ENCODE results near the gene SMG9. TPM values are rescaled to one million over a fixed set of nuclear protein-coding genes. Genes with fewer than 3 reads are reported as not detected.
"Not testable (repeated sequence)": the region's sequence is repeated elsewhere in the genome, so short reads cannot be mapped to it uniquely, and the experiment has no call there.

The SMG9 gene
- polyA plus RNA-seq, 3 donors = 36.9 to 40.5 (median 37.4) TPM

- no peak for DNase-seq (ENCODE audit: low read depth in 3 of 3, low spot score in 2 of 3)
Observed at GRCh38 chr19:43695985-43696704, 58.6 kb downstream of the SMG9 start.

GRCh38 chr19:43694553-43694952, 60.2 kb downstream of the SMG9 start:
- no peak for DNase-seq (ENCODE audit: low read depth in 3 of 3, low spot score in 2 of 3)

DNA sequence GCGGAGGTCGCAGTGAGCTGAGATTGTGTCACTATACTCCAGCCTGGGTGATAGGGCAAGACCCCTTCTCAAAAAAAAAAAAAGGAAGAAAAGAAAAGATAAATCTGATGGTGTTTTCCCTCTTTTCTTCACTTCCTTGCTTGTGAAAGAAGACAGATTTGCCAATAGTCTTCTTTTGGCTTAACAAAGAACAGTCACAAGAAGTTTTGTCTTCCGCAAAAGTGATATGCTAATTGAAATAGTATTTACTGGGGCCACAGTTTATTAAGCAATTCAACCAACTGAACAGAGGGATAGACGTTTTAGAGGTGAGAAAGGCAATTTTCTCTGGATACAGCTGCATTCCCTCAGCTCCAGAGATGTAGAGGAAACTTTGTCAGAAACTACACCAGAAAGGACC, 61.9 kb downstream of the SMG9 start:
- DNase-seq (ENCODE audit: low read depth in 3 of 3, low spot score in 2 of 3) = no peak

DNA sequence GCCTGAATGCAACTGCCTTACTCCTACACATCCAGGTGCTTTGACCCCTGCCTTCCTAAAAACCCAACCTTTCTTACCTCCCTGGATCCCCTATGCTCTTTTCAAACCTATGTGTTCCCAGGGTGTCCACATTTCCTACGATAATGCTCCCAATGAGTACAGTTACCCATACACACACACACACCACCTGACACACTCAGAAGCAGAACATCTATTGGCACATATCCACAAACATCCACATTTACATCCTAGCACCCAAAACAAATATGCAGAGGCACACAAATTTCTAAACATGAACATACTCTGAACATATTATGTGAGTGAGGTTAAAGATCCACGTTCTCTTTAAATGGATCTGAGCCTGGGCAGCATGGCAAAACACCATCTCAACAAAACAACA, 62.4 kb downstream of the SMG9 start:
- DNase-seq (ENCODE audit: low read depth in 3 of 3, low spot score in 2 of 3) = no peak

- DNase-seq (ENCODE audit: low read depth in 3 of 3, low spot score in 2 of 3) = no peak
Observed at GRCh38 chr19:43691755-43692154, 63.0 kb downstream of the SMG9 start.

DNA sequence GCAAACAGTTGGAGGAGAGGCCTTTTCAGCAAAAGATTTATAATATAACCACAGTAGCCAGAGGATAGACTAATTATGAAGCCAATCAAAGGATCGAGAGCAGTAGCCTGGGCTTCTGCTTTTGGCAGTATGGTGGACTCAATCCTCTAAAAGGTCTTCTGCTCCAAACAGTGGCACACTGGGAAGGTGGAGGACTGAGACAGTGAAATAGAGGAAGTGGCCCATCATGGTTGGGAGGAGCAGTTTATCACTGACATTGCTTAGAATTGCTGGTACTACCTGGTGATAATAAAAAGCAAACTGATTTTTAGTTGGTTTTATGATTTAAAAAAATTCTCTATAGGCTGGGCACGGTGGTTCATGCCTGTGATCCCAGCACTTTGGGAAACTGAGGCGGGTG, 63.9 kb downstream of the SMG9 start:
- DNase-seq (ENCODE audit: low read depth in 3 of 3, low spot score in 2 of 3) = no peak

DNA sequence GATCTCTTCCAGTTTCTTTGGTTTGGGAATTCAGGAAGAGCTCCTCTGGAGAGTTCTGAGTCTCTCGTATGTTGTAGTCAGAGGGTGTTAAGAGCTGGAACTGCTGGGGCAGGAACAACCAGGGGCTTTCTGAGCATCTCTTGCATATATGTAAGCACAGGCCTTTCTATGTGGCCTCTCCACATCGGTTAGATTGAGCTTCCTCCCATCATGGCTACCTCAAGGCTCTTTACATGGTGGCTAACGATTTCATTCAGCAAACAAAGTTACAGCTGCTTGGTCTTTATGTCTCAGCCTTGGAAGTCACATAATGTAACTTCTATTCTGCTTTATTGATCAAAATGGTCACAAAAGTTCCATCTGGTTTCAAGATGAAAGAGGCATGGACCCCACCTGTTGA, 64.3 kb downstream of the SMG9 start:
- DNase-seq (ENCODE audit: low read depth in 3 of 3, low spot score in 2 of 3) = no peak

DNA sequence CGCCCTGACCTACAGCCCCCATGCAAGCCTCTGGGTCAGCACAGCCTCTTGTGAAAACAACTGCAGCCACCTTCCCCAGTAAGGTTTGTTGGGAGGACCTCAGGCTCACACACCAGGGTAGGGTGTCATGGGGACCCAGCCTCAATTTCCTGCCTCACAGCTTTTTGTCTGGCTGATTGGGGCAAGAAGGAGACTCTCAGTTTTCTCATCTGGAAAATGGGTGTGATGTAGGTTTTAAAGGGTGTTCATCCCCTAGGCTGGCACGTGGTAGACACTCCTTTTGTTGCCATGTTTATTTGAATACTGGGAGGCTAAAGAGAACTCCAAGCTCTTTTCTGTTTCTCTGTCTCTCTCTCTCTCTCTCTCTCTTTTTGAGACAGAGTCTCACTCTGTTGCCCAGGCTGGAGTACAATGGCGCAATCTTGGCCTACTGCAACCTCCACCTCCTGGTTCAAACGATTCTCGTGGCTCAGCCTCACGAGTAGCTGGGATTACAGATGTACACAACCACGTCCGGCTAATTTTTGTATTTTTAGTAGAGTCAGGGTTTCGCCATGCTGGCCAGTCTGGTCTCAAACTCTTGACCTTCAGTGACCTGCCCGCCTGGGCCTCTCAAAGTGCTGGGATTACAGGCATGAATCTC, 66.6 kb downstream of the SMG9 start:
- no peak for DNase-seq (ENCODE audit: low read depth in 3 of 3, low spot score in 2 of 3)

- no peak for DNase-seq (ENCODE audit: low read depth in 3 of 3, low spot score in 2 of 3)
Observed at GRCh38 chr19:43687660-43687997, 67.1 kb downstream of the SMG9 start.

DNA sequence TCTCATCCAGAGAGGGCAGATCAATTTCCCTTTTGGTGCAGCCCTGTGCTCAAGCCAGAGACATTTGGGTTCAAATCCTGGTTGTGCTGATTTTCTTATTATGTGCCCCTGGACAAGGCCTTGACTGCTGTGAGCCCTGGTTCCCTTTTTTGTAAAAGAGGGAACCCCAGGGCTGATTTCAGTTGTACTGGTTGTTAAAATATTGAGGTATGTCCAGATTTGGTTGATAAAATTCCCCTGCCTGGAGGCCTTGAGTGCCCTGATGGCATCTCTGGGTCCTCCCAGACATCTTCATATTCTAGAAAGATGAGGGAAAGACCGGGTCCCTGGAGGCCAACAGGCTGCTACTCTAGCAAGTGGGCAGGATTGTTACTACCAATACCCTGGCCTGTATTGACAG, 70.4 kb downstream of the SMG9 start:
- DNase-seq (ENCODE audit: low read depth in 3 of 3, low spot score in 2 of 3) = no peak

DNA sequence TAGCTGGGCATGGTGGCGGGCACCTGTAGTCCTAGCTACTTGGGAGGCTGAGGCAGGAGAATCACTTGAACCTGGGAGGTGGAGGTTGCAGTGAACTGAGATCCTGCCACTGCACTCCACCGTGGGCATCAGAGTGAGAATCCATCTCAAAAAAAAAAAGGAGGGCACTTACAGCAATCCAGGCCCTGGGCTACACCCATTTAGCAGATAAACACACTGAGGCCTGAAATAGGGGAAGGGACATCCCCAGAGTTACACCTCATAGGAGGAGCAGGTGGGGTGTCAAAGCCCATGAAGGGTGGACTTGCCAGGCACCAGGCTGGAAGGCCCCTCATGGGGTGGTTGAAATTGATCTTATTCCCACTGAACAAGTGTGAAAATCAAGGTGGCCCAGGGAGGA, 70.9 kb downstream of the SMG9 start:
- DNase-seq (ENCODE audit: low read depth in 3 of 3, low spot score in 2 of 3) = no peak

GRCh38 chr19:43682824-43683661, 71.7 kb downstream of the SMG9 start:
- no peak for DNase-seq (ENCODE audit: low read depth in 3 of 3, low spot score in 2 of 3)

GRCh38 chr19:43682269-43682668, 72.5 kb downstream of the SMG9 start:
- not testable (repeated sequence) for DNase-seq (ENCODE audit: low read depth in 3 of 3, low spot score in 2 of 3)

DNA sequence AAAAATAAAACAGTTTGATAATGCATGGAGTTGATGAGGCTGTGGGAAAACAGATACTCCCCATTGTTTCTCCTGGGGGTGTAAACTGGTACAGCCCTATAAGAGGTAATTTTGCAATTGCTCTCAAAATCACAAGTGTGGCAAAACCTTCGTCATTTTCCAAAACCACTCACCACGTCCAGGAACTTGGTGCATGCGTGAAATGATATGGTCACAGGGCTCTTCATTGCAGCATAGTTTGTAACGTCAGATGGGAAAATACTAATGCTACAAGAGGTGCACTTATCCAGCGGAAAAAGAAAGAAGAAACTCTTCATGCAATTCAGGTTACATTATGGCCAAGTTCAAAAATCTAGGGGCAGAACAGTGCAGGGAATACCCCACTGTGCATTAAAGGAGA, 72.9 kb downstream of the SMG9 start:
- DNase-seq (ENCODE audit: low read depth in 3 of 3, low spot score in 2 of 3) = no peak

DNA sequence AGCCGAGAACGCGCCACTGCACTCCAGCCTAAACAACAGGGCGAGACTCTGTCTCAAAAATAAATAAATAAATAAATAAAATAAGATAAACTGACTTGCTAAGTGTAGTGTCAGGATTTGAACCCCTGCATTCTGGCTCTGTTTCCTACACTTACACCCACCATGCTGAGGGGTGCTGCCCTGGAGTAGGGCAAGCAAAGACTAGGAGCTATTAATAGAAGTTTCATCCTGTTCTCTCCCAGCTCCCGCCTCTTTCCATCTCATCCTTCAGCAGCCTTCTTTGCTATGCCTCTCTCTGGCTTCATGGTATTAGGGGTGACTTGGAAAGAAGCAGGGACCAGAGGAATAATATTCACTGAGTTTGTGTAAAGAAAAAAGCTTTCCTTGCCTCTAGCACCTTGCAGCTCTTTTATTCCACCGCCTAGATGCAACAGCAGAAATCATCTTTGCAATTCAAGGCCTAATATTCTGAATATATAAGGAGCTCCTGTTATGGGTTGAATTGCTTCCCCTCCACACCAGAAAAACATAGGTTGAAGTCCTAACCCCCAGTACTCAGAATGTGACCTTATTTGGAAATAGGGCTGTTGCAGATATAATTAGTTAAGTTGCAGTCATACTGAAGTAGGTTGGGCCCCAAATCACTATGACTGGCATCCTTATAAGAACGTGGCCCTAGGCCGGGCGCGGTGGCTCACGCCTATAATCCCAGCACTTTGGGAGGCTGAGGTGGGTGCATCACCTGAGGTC, 76.1 kb downstream of the SMG9 start:
- DNase-seq (ENCODE audit: low read depth in 3 of 3, low spot score in 2 of 3) = no peak

Other genes with a start within 250 kb of the SMG9 start
- 10 to 100 TPM; 24.2 to 28.1 (median 27.9) TPM for gene ETHE1, start 227.8 kb downstream of the SMG9 start, polyA plus RNA-seq (ENCODE audit: insufficient read length in 3 of 3)
- gene ZNF575, start 221.8 kb downstream of the SMG9 start, polyA plus RNA-seq (ENCODE audit: insufficient read length in 3 of 3) = 1 to 10 TPM; 1.4 to 1.5 (median 1.4) TPM
- gene XRCC1, start 179.4 kb downstream of the SMG9 start, polyA plus RNA-seq (ENCODE audit: insufficient read length in 3 of 3) = 10 to 100 TPM; 56.4 to 66.0 (median 59.1) TPM
- 10 to 100 TPM; 17.8 to 19.2 (median 17.9) TPM for gene PINLYP, start 179.2 kb downstream of the SMG9 start, polyA plus RNA-seq (ENCODE audit: insufficient read length in 3 of 3)
- gene IRGQ, start 158.8 kb downstream of the SMG9 start, polyA plus RNA-seq (ENCODE audit: insufficient read length in 3 of 3) = 10 to 100 TPM; 12.7 to 13.8 (median 12.9) TPM
- gene ZNF576, start 158.4 kb downstream of the SMG9 start, polyA plus RNA-seq (ENCODE audit: insufficient read length in 3 of 3) = 10 to 100 TPM in 2 of 3 donors, 1 to 10 TPM in 1; 9.6 to 11.3 (median 10.1) TPM
- gene SRRM5, start 142.9 kb downstream of the SMG9 start, polyA plus RNA-seq (ENCODE audit: insufficient read length in 3 of 3) = under 1 TPM; 0.59 to 0.80 (median 0.67) TPM
- gene ZNF428, start 135.3 kb downstream of the SMG9 start, polyA plus RNA-seq (ENCODE audit: insufficient read length in 3 of 3) = 10 to 100 TPM; 82.2 to 90.6 (median 86.1) TPM
- gene CADM4, start 115.1 kb downstream of the SMG9 start, polyA plus RNA-seq (ENCODE audit: insufficient read length in 3 of 3) = 10 to 100 TPM; 43.1 to 50.6 (median 44.2) TPM
- 1 to 10 TPM; 6.0 to 8.4 (median 6.3) TPM for gene PLAUR, start 84.8 kb downstream of the SMG9 start, polyA plus RNA-seq (ENCODE audit: insufficient read length in 3 of 3)
- gene IRGC, start 38.9 kb downstream of the SMG9 start, polyA plus RNA-seq (ENCODE audit: insufficient read length in 3 of 3) = not detected
- 1 to 10 TPM in 2 of 3 donors, under 1 TPM in 1; 0.97 to 1.8 (median 1.5) TPM for gene KCNN4, start 26.0 kb upstream of the SMG9 start, polyA plus RNA-seq (ENCODE audit: insufficient read length in 3 of 3)
- under 1 TPM; 0.42 to 0.71 (median 0.47) TPM for gene LYPD5, start 47.5 kb upstream of the SMG9 start, polyA plus RNA-seq (ENCODE audit: insufficient read length in 3 of 3)
- gene ZNF283, start 72.4 kb upstream of the SMG9 start, polyA plus RNA-seq (ENCODE audit: insufficient read length in 3 of 3) = 10 to 100 TPM; 11.4 to 14.8 (median 14.5) TPM
- 10 to 100 TPM; 10.4 to 11.7 (median 11.1) TPM for gene ZNF404, start 129.0 kb upstream of the SMG9 start, polyA plus RNA-seq (ENCODE audit: insufficient read length in 3 of 3)
- gene ZNF45, start 180.3 kb upstream of the SMG9 start, polyA plus RNA-seq (ENCODE audit: insufficient read length in 3 of 3) = 10 to 100 TPM; 25.6 to 30.9 (median 29.0) TPM
- gene ZNF221, start 196.3 kb upstream of the SMG9 start, polyA plus RNA-seq (ENCODE audit: insufficient read length in 3 of 3) = 1 to 10 TPM; 5.0 to 7.5 (median 6.2) TPM
- 10 to 100 TPM; 14.8 to 18.7 (median 15.8) TPM for gene ZNF155, start 229.2 kb upstream of the SMG9 start, polyA plus RNA-seq (ENCODE audit: insufficient read length in 3 of 3)
- 1 to 10 TPM; 6.8 to 7.5 (median 7.3) TPM for gene ZNF230, start 248.0 kb upstream of the SMG9 start, polyA plus RNA-seq (ENCODE audit: insufficient read length in 3 of 3)